MM.1S (cell line): Measurements from ENCODE around the gene CATSPERB.
"Not testable (repeated sequence)": the region's sequence is repeated elsewhere in the genome, so short reads cannot be mapped to it uniquely, and the experiment has no call there.

Experiments used
- DNase-seq: peaks from one replicate; pipeline ENCODE4 v3.0.0-alpha.2; 2015
- H2AFZ ChIP-seq: fragments of 300-600 bp; sonication (generic); 2 replicates; pipeline ENCODE4 v1.6.0; 2016; ENCODE audit warnings: antibody characterized with exemption, low read length
- H3F3A ChIP-seq: fragments of 300-600 bp; sonication (generic); 2 replicates; pipeline ENCODE4 v1.6.1; 2016; ENCODE audit warnings: mild to moderate bottlenecking, antibody characterized with exemption, low read length, moderate library complexity, mixed read lengths; ENCODE audit not compliant: insufficient read depth
- H3K27ac ChIP-seq: fragments of 300-600 bp; sonication (generic); 2 replicates; pipeline ENCODE4 v1.5.1; 2016; ENCODE audit warnings: mild to moderate bottlenecking, low read length
- H3K27me3 ChIP-seq: fragments of 300-600 bp; sonication (generic); replicated peaks from 2 replicates; pipeline ENCODE4 v1.6.0; 2016; ENCODE audit warnings: low read length; ENCODE audit not compliant: insufficient read depth
- H3K36me3 ChIP-seq: fragments of 300-600 bp; sonication (generic); replicated peaks from 2 replicates; pipeline ENCODE4 v1.6.1; 2016; ENCODE audit warnings: mild to moderate bottlenecking, low read length, mixed read lengths; ENCODE audit not compliant: insufficient read depth
- H3K4me1 ChIP-seq: fragments of 300-600 bp; sonication (generic); 2 replicates; pipeline ENCODE4 v1.6.1; 2016; ENCODE audit warnings: low read length, mixed read lengths
- H3K4me2 ChIP-seq: fragments of 300-600 bp; sonication (generic); 2 replicates; pipeline ENCODE4 v1.6.0; 2016; ENCODE audit warnings: low read depth, low read length
- H3K4me3 ChIP-seq: fragments of 300-600 bp; sonication (generic); 2 replicates; pipeline ENCODE4 v1.5.1; 2016; ENCODE audit warnings: low read length, mixed read lengths
- H3K79me2 ChIP-seq: fragments of 300-600 bp; sonication (generic); 2 replicates; pipeline ENCODE4 v1.6.1; 2016; ENCODE audit warnings: mixed run types, low read length, mixed read lengths
- H3K9ac ChIP-seq: fragments of 300-600 bp; sonication (generic); 2 replicates; pipeline ENCODE4 v1.6.1; 2016; ENCODE audit warnings: low read length, mixed read lengths
- H3K9me2 ChIP-seq: fragments of 300-600 bp; sonication (generic); replicated peaks from 2 replicates; pipeline ENCODE4 v1.6.1; 2016; ENCODE audit warnings: mild to moderate bottlenecking, low read length, mixed read lengths; ENCODE audit not compliant: insufficient read depth
- H3K9me3 ChIP-seq: fragments of 300-600 bp; sonication (generic); replicated peaks from 2 replicates; pipeline ENCODE4 v1.6.1; 2016; ENCODE audit warnings: mild to moderate bottlenecking, low read length, mixed read lengths; ENCODE audit not compliant: insufficient read depth
- H4K20me1 ChIP-seq: fragments of 300-600 bp; sonication (generic); 2 replicates; pipeline ENCODE4 v1.6.1; 2016; ENCODE audit warnings: mild to moderate bottlenecking, low read length, moderate library complexity, mixed read lengths; ENCODE audit not compliant: insufficient read depth
- EZH2 ChIP-seq: fragments of 300-600 bp; sonication (generic); optimal IDR thresholded peaks from 2 replicates; pipeline ENCODE3; 2017; ENCODE audit warnings: low read depth, mild to moderate bottlenecking, antibody characterized with exemption, low read length, mixed read lengths
- EZH2phosphoT487 ChIP-seq: fragments of 300-600 bp; sonication (generic); IDR thresholded peaks from 2 replicates; pipeline ENCODE4 v1.6.1; 2018; ENCODE audit warnings: antibody characterized with exemption, low read length
- TF ChIP-seq, protein P1 (sequence below): fragments of 300-600 bp; sonication (generic); IDR thresholded peaks from 2 replicates; pipeline ENCODE4 v1.5.1; 2016; ENCODE audit warnings: antibody characterized with exemption, low read length, mixed read lengths

The CATSPERB gene

DNA sequence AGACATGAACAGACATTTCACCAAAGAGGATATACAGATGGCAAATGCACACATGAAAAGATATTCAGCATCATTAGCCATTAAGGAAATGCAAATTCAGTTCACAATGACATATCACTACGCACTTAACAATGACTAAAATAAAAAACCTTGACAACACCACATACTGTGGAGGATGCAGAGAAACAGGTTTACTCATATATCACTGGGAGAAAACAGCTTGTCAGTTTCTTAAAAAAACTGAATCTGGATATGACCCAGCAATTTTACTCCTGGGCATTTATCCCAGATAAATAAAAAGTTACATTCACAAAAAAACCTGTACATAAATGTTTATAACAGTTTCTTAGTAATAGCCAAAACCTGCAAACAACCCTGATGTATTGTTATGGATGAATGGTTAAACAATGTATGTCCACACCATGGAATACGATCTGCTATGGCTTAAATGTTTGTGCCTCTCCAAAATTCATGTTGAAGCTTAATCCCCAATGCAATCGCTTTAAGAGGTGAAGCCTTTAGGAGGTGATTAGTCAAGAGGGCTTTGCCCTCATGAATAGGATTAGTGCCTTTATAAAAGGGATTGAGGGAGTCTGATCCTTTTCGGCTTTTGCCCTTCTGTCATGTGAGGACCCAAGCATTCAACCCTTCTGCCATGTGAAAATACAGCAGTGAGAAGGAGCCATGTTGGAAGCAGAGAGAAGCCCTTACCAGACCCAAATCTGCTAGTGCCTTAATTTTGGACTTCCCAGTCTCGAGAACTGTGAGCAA lies 185.8 kb downstream of the CATSPERB start:
- Histone ChIP-seq H3K27me3 (no peaks in the 10 kb centered on the region), H3K4me2 (no peak overlapping the region), H3K9me3 (no peaks in the 10 kb centered on the region), H3K4me1 (no peaks in the 10 kb centered on the region), H3K4me3 (no peak overlapping the region), H3K79me2 (no peaks in the 10 kb centered on the region), H3K9me2 (no peaks in the 10 kb centered on the region), H3K27ac (no peak overlapping the region), H3K36me3 (no peaks in the 10 kb centered on the region), H3F3A (no peaks in the 10 kb centered on the region), H2AFZ (no peak overlapping the region), H3K9ac (no peak overlapping the region), H4K20me1 (no peaks in the 10 kb centered on the region)
- TF ChIP-seq EZH2phosphoT487 (no peak), EZH2 (no peak)
- TF ChIP-seq, protein P1, sequence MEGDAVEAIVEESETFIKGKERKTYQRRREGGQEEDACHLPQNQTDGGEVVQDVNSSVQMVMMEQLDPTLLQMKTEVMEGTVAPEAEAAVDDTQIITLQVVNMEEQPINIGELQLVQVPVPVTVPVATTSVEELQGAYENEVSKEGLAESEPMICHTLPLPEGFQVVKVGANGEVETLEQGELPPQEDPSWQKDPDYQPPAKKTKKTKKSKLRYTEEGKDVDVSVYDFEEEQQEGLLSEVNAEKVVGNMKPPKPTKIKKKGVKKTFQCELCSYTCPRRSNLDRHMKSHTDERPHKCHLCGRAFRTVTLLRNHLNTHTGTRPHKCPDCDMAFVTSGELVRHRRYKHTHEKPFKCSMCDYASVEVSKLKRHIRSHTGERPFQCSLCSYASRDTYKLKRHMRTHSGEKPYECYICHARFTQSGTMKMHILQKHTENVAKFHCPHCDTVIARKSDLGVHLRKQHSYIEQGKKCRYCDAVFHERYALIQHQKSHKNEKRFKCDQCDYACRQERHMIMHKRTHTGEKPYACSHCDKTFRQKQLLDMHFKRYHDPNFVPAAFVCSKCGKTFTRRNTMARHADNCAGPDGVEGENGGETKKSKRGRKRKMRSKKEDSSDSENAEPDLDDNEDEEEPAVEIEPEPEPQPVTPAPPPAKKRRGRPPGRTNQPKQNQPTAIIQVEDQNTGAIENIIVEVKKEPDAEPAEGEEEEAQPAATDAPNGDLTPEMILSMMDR = no peak
- DNase-seq = no peak

DNA sequence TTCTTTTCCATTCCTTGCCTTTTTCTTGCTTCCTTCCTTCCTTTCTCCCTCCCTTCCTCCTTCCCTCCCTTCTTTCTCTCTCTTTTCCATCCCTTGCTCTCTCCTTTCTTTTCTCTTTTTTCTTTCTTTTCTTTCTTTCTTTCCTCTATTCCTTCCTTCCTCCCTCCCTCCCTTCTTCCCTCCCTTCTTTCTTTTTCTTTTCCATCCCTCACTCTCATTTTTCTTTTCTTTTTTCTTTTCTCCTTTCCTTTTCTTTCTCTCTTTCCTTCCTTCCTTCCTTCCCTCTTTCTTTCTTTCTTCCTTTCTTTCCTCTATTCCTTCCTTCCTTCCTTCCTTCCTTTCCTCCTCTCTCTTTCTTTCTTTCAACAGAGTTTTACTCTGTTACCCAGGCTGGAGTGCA lies 186.7 kb downstream of the CATSPERB start:
- no peaks in the 10 kb centered on the region for H3K9me2 ChIP-seq
- H4K20me1 ChIP-seq = no peaks in the 10 kb centered on the region
- no peaks in the 10 kb centered on the region for H3K9me3 ChIP-seq
- no peaks in the 10 kb centered on the region for H3K27me3 ChIP-seq
- H3K27ac ChIP-seq = no peak overlapping the region
- H3F3A ChIP-seq = no peaks in the 10 kb centered on the region
- DNase-seq = no peak
- H3K79me2 ChIP-seq = no peaks in the 10 kb centered on the region
- no peaks in the 10 kb centered on the region for H3K36me3 ChIP-seq
- TF ChIP-seq, protein P1 = no peak
- TF ChIP-seq EZH2phosphoT487 = no peak
- TF ChIP-seq EZH2 = no peak
- no peak overlapping the region for H3K9ac ChIP-seq
- H2AFZ ChIP-seq = no peak overlapping the region
- H3K4me3 ChIP-seq = no peak overlapping the region
- H3K4me1 ChIP-seq = no peaks in the 10 kb centered on the region
- H3K4me2 ChIP-seq = no peak overlapping the region

DNA sequence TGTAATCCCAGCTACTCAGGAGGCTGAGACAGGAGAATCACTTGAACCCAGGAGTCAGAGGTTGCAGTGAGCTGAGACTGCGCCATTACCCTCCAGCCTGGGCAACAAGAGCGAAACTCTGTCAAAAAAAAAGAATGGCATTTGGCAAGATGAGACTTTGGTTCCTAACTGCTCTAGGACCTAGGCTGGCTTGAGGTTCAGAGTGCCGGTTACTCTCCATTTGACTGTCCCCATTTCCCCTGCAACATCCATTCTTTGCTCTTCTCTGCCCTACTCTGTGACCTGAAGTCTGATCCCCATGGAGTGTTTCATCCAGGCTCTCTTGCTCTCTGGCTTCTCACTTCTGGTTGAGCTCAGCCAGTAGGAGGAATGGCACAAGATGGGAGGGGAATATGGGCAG lies 195.6 kb downstream of the CATSPERB start:
- no peaks in the 10 kb centered on the region for H3K9me3 ChIP-seq
- no peaks in the 10 kb centered on the region for H3K4me1 ChIP-seq
- H3K27me3 ChIP-seq = no peaks in the 10 kb centered on the region
- DNase-seq = no peak
- H3K9me2 ChIP-seq = no peaks in the 10 kb centered on the region
- no peak overlapping the region for H2AFZ ChIP-seq
- no peak overlapping the region for H3K9ac ChIP-seq
- TF ChIP-seq EZH2 = no peak
- no peak for TF ChIP-seq EZH2phosphoT487
- TF ChIP-seq, protein P1 = no peak
- H4K20me1 ChIP-seq = no peaks in the 10 kb centered on the region
- no peak overlapping the region for H3K4me3 ChIP-seq
- no peaks in the 10 kb centered on the region for H3K36me3 ChIP-seq
- H3K27ac ChIP-seq = no peak overlapping the region
- no peak overlapping the region for H3K4me2 ChIP-seq
- H3F3A ChIP-seq = no peaks in the 10 kb centered on the region
- no peaks in the 10 kb centered on the region for H3K79me2 ChIP-seq

DNA sequence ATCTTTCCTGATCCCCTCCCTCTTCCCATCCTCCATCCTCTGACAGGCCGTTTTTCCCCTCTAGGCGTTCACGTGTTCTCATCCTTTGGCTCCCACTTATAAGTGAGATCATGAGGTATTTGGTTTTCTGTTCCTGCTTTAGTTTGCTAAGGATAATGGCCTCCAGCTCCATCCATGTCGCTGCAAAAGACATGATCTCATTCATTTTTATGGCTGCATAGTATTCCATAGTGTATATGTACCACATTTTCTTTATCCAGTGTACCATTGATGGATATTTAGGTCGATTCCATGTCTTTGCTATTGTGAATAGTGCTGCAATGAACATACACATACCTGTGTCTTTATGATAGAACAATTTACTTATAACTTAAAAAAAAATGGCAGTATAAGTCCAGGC lies 197.8 kb downstream of the CATSPERB start:
- H3K4me1 ChIP-seq, DNase-seq: not testable (repeated sequence)

More for the DNA sequence above, 197.8 kb downstream of the CATSPERB start:
- H3K79me2 ChIP-seq, H3K9me3 ChIP-seq, H3K27ac ChIP-seq, H3F3A ChIP-seq, H3K36me3 ChIP-seq, H4K20me1 ChIP-seq, H3K4me2 ChIP-seq, H3K9ac ChIP-seq, H3K9me2 ChIP-seq, H3K4me3 ChIP-seq, H2AFZ ChIP-seq, H3K27me3 ChIP-seq: not testable (repeated sequence)
